Retina (tissue), 1 donor: ENCODE results near the gene PRR22.
A peak's percentile ranks its signal among the peaks of the same experiment; 100 is the strongest.
"Not testable (repeated sequence)": the region's sequence is repeated elsewhere in the genome, so short reads cannot be mapped to it uniquely, and the experiment has no call there.

ENCODE experiments used
- DNase-seq: peaks from one replicate; pipeline ENCODE4 v3.0.0-alpha.2; 2016

The PRR22 gene

DNA sequence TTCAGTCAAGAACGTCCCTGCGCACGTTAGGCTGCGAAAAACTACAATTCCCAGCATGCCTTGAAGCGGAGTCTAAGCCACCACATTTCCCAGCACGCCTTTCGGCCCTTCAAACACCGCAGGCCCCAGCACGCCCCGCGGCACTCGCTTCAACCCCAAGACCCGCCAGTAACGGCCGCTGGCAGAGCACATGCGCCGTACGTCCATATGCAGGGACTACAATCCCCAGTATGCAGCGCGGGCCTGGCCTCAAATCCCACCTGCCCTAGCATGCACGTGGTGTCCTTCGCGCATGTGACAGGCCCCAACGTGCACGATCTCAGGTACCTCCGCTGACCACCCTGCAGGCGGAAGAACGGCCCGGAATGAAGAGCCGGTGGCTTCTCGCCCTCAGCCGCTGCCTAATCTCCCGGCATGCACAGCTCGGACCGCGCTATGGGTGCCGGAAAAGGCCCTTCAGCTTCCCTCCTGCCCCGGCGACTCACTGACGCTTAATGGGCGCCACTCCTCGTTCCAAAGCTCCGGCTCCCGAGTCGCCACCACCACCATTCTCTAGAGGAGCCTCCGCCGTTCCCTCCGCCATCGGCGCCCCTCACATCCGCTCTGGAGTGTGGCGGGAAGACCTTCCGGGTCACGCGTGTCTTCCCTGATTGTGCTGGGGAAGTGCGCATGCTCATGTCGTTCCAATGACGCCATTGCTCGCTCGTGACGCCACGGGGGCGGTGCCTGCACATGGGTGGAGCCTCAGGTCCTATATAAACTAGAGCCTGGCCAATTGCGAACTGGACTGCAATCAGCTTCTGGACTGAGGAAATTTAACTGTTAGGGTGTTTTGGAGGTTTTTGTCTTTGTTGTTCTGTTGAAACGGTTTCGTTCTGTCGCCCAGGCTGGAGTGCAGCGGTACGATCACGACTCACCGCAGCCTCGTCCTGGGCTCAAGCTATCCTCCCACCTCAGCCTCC is 6.3 kb upstream of the PRR22 start, which contains the start of gene DUS3L:
TSS of gene DUS3L (minus strand) at position 605 of the 962 bp plus-strand sequence. CDS start at position 583, 22 bp downstream.
- DNase-seq, result peak; percentile 98

DNA sequence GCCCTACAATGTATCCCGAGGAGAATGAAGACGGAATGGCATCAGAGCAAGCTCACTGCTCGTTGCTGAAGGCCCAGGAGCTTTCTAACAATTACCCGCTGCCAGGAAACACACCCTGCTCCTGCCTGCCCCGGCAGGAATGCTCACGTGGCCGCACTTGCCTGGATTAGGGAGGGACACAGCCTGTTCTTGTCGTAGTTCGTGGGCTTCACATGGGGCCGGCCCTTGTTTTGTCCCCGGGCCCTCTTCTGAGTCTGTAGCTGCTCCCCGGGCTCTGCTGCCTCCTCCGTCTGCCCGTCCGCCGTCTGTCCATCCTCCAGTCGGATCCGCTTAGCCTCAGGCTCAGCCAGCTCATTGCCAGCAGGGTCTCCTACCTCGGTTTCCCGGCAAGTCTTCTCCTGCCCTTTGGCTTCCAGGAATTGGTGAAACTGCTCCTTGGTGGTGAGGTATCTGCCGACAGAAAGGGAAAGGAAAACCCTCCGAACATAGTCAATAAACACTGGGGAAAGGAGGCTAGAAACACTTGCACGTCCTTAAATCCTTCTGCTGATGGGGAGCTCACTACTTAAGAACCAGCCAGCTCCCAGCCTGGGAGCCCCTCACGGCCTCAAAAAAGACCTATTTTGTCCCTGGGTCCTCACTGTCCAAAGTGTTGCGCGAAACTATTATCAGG is 5.5 kb upstream of the PRR22 start:
- no peak for DNase-seq

DNA sequence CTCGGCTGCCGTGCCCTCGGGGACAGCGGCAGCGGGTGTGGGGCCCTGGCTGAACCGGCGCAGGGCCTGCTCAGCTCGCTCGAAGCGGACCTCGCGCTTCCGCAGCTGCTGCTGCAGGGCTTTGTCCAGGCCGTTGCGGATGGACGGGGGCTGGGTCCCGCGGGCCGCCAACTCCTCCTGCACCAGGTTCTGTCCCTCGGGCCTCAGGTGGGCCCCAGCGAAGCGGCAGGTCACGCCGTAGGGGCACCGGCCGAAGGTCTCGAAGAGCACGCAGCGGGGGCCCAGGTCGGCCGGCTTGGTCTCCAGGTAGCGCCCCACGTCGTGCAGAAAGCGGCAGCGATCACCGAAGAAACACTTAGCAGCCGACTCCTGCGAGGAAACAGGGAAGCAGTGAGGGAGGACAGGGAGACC is 4.8 kb upstream of the PRR22 start:
- DNase-seq, result no peak

DNA sequence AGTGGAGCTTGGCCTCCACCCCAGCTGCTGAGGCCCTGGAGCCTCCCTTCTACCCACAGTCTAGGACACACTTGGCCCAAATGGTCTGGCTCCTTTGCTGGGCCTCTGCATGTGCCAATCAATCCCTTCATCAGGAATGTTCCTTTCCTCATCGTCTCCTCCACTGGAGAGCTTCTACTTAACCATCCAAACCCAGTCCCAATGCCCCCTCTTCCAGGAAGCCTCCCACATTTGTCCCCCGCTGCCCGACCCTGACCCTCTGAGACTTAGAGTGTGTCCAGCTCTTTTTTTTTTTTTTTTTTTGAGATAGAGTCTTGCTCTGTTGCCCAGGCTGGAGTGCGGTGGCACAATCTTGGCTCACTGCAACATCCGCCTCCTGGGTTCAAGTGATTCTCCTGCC is 3.9 kb upstream of the PRR22 start:
- no peak for DNase-seq

DNA sequence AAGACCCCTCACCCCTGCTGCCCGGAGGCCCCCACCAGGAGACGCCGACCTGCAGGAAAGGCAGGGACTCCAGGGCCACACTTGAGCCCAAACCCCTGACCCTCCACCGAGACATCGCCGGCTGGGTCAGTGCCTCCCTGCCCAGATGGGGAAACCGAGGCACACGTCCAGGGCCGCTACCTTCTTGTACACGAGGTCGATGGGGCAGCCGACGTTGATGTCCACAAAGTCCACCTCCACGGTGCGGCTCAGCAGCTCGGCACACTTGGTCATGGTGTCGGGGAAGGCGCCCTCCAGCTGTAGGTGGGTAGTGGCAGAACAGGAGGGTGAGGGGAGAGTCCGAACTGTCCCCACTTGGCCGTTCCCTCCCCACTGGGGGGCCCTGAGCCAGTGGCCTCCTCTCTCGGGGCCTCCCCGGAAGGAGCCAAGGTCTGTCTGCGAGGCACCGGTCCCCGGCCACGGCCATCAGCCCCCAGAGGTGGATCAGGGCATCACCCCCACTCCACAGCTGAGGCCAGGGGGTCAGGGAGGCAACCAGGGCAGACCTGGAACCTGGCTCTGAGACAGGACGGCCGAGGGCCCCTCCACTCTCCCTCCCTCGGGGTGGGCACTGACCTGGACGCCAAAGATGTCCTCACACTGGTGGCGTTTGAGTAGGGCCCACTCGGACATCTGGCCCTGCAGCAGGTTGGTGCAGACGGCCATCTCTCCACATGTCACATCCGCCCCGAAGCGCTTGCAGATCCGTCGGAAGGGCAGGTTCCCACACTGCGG is 3.0 kb upstream of the PRR22 start:
- DNase-seq, result no peak

DNA sequence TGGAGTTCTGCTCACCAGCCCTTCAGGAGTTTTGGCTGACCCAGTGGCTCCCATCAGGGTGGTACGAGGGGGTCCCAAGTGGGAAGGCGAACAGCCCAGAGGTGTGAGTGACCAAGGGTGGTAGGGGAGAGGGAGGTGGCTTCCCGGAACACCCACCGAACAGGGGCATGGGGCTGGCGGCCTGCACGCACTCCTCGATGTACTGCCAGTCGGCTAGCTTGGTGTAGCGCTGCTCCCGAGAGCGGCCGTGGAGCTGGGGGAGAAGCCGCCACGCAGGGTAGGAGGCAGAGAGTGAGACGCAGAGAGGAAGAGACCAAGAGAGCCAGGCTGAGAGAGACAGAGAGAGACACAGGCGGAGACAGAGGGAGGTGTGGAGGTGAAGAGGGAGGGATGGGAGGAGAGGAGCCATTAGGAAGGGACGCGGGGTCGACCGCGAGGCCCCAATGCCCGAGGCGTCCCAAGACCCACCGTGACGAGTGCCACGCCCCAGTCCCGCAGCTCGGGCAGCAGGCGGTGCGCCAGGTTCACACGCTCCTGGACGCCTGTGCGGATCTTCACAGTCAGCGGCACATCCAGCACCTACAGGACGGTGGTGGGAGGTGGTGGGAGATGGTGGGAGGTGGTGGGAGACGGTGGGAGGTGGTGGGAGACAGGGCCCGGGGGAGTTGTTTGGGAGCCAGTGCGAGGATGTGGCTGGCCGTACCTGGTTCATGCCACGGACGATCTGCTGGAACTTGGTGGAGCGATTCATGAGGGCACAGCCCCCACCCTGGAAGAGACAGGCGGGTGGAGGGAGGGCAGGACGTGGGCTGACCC is 2.3 kb upstream of the PRR22 start:
- DNase-seq, result no peak

DNA sequence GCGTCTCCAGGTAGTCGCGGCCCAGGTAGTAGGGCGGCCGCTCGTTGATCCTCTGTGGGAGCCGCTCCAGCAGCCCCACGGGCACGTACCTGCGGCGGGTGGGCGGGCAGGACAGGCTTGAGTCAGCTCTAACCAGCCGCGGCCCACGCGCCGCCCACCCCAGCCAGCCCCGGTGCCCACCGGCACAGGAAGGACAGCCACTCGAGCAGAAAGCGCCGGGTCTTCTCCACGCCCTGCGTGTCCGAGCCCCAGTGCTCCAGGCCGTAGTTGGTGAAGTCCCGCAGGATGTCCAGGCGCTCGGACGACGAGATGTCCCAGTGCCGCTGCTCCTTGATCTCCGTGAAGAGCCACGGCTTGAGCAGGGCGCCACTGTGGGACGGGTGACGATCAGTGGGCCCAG is 877 bp upstream of the PRR22 start:
- no peak for DNase-seq

DNA sequence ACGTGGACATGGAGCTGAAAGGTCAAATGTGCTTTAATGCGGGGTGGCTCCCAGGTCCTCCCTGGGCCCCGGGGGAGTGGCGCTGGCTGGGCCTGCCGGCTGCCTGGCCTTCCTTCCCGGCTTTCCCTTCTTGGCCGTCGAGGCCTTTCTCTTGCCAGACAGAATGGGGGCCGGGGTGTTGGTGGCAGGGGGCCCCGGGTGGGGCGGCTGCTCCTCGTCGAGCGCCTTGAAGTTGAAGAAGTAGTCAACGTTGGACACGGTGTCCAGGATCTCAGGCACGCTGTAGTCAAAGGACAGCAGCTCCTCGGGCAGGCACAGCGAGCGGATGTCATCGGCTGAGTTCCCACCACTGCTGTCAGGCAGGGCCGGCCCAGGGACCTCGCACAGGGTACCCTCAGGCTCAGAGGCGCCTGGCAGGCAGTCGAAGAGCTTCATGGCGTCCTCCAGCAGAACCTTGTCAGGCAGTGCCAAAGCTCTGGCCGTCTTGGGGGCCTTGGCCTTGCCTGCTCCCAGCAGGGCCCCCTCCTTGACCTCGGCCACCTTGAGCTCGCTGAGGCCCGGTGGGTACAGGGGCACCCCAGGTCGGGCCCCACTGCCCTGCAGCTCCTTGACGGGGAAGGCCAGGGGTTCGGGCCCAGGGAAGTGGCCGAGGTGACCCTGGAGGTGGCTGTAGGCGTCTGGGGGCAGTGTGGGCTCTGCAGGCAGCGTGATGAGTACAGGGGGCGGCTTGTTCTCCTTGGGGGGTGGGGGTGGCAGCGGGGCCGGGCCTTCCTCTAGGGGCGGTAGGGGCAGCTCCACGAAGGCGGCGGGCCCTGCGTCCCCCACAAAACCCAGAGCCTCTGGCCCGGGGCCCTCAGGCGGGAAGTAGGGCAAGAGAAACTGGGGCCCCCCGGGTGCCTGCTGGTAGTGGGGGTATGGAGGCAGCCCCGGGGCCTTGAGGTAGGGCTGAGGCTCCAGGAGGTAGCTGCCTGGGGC is 1.3 kb downstream of the PRR22 start:
- DNase-seq, result no peak

DNA sequence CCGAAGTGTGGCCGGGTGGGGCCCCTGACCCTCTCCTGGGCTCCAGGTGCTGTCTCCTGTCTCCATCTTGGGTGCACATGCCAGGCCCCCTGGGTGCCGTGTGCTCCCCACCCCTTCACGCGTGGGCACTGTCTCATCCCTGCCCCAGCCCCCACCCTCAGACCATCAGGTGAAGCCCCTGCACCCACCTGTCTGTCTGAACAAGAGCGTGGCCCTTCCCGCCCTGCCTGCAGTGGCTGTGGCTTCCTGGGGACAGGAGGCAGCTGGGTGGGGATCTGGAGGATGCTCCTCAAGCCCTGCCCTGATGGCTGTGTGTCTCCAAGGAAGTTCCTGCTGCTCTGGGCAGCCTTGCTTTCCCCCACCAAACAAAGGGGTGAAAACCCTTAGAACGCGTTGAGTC is 2.2 kb downstream of the PRR22 start:
- no peak for DNase-seq

DNA sequence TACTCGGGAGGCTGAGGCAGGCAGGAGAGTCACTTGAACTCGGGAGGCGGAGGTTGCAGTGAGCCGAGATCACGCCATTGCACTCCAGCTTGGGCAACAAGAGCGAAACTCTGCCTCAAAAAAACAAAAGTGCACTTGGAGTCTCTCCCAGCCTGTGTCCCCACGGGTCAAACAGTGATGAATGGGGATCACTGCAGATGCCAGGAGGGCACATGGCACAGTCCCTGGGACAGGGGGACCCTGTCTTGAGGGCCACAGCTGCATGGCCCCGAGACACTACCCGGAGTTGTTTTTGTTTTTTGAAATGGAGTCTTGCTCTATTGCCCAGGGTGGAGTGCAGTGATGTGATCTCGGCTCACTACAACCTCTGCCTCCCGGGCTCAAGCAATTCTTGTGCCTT is 3.6 kb downstream of the PRR22 start:
- DNase-seq, result not testable (repeated sequence)

DNA sequence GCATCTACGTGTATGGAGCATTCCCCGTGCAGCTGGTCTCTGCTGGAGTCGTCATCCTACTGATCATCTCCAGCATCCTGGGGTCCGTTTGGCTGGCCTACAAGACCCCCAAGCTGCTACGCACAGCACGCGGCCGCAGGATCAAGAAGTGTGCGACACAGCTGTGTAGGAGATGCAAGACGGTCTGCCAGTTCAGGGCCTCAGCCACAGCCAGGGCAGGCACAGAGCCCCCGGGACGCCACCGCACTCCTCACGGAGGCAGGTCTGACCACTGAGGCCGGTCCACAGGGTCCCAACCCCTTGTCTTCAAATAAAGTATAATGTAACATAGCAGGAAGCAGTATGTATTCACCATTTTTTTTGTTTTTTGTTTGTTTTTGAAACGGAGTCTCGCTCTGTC is 6.1 kb downstream of the PRR22 start:
- DNase-seq, result no peak

DNA sequence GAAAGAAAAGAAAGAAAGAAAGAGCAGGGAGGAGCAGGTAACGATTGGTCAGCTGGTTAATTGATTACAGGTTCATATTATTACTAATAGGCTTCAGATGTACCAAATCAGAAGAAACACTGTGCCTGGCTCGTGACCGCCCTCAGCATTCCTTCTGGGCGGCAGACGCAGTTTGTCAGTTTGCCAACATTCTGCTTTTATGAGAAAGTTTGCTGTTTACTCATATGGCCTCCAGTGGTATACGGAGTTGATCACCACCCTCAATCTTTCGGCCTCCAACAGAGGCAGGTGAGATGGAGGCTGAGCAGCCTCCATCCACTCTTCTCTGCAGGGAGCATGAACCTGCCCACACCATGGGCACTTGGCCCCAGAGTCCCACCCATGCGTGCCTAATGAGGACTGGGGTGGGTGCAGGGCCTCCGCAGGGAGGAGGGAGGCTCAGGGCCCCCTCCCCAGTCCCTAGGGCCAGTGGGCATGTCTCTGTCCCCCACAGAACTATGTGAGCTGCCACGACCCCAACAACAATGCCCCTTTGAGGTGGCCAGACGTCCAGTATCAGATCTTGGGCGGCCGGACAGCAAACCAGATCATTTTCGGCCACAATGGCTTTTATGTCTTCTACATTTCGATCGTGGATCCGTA is 8.8 kb downstream of the PRR22 start:
- DNase-seq, result no peak

DNA sequence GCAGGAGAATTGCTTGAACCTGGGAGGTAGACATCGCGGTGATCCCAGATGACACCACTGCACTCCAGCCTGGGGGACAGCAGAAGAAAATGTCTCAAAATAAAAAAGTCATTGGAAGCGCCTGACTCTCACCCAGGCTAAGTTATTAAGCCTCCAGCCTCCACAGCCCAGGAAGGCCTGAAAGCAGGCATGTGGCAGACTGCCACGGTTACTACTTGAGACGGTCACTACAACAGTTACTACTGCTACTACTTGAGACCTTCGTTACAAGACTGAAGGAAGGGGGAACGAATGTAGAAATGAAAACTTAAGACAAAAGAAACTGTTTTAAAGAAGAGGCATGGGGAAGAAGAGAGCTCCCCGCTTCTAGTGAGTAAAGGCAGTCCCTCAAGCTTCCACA is 9.6 kb downstream of the PRR22 start:
- DNase-seq, result no peak

DNA sequence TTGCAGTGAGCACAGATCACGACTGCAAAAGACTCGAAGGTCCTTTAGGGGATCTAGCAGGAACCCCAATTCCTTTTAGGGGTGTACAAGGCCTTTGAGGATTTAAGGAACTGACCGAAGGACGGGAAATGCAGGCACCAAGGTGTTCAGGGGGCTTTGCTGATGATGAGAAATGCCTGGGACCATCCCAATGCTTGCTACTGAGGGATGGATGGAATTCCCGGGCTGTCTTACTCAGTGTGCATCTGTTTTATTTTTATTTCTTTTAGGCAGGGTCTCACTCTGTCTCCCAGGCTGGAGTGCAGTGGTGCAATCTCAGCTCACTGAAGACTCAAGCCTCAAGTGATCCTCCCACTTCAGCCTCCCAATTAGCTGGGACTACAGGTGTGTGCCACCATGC is 11.3 kb downstream of the PRR22 start:
- no peak for DNase-seq

DNA sequence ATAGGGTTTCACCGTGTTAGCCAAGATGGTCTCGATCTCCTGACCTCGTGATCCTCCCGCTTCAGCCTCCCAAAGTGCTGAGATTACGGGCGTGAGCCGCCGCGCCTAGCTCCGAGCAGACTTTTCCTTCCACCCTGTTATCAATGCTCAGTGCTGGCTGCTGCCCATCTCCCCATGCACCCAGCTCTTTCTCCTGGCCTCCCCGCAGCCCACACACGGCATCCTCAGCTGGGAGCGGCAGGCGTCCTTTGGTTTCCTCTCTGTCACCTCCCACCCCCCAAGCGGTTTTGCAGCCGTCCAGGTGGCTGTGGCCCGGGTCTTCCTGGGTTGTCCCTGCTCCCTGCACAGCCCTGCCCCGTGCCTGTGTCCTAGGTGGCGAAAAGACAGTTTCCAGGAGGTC is 12.1 kb downstream of the PRR22 start:
- no peak for DNase-seq

DNA sequence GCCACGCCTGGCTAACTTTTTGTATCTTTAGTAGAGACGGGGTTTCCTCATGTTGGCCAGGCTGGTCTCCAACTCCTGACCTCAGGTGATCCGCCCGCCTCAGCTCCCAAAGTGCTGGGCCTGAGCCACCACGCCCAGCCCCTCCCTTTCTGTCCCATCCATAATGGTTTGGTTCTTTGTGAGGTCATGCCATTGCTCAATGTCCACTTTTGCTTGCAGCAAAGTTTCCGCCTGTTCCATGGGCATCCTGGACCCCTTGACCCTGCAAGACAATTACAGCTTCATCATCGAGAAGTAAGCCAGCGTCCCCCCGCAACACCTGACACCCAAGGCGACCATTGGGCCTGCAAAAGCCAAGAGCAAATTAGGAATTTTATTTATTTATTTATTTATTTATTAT is 16.6 kb downstream of the PRR22 start:
- no peak for DNase-seq

DNA sequence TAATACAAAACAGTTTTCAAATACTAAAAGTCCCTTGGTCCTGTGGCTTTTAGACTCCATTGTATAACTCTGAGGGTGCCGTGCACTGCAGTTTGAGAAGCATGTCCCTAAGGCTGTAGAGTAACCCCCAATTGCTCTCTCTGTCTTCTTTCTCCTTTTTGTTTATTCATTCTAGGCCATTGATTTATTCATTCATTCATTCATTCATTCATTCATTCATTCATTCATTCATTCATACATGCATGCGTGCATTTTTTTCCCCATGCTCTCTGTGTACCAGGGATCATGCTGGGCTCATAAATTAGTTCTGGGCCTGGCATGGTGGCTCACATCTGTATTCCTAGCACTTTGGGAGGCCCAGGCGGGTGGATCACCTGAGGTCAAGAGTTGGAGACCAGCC is 19.3 kb downstream of the PRR22 start:
- DNase-seq, result no peak

DNA sequence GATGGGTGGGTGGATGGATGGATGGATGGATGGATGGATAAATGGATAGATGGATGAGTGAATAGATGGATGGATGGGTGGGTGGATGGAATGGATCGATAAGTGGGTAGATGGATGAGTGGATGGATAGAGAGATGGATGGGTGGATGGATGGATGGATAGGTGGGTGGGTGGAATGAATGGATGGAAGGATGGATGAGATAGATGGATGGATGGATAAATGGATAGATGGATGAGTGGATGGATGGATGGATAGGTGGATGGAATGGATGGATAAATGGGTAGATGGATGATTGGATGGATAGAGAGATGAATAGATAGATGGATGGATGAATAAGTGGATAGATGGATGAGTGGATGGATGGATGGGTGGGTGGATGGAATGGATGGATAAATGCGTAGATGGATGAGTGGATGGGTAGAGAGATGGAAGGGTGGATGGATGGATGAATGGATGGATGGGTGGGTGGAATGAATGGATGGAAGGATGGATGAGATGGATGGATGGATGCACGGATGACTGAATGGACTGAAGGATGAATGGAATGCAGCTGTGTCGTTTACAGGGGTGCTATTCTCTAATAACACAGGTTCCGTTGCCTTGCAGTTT is 21.8 kb downstream of the PRR22 start:
- no peak for DNase-seq

DNA sequence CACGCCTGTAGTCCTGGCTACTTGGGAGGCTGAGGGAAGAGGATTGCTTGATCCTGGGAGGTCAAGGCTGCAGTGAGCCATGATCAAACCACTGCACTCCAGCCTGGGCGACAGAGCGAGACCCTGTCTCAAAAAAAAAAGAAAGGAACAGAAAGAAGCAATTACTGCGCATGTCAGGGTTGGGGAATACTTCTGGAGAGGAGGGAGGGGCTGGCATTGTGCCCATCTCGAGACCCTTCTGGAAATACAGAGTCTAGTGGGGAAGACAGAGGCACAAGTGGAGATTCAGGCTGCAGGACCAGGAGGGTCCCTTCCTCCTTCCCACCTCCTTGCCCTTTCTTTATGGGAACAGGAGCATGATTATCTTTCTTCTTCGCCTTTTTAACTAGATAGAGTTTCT is 30.8 kb downstream of the PRR22 start:
- no peak for DNase-seq

DNA sequence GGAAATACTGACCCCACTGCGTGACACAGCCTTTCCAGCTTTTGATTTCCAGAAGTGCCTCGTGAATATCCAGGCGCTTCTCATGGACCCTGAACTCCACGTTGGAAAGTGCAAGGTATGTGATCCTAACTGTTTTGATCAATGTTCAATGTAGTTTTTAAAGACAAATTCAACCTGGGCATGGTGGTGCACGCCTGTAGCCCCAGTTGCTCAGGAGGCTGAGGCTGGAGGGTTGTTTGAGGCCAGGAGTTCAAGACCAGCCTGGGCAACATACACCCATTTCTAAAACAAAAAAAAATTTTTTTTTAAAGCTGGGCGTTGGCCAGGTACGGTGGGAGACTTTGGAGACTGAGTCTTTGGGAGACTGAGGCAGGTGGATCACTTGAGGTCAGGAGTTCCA is 32.8 kb downstream of the PRR22 start:
- DNase-seq, result no peak
